ENCODE results near the gene VKORC1.

Gene VKORC1

DNA sequence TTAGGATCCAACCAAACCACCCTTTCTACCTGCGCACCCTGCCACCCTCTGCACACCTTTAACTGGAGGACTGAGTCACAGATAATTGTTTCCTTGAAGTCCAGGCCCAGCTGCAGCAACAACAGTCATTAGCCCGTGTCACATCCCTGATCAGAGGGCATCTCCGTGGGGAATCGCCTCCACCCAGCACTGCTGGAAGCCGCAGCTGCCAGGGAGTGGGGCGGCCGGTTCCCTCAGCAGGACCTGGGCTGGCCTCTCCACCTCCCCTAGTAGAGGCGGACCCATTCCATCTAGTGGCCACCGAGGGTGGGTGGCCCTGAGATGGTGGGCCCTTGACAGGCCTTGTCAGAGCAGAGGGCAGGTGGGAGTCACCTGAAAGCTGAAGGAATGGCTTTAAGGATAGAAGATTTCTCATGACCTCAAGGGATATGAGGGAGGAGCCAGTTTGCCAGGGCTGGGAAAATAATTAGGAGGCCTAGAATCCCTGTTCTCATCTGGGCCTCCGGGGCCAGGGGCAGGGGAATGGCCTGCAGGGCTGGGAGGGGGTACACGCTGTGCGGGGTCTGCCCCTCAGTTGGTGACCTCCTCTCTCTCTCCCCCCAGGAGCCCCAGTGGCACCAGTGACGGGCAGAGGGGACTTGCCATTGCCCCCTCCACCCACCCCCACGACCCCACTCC, 12.1 kb downstream of the VKORC1 start:
- no peak for DNase-seq (ENCODE audit: low read depth in 2 of 2)

DNA sequence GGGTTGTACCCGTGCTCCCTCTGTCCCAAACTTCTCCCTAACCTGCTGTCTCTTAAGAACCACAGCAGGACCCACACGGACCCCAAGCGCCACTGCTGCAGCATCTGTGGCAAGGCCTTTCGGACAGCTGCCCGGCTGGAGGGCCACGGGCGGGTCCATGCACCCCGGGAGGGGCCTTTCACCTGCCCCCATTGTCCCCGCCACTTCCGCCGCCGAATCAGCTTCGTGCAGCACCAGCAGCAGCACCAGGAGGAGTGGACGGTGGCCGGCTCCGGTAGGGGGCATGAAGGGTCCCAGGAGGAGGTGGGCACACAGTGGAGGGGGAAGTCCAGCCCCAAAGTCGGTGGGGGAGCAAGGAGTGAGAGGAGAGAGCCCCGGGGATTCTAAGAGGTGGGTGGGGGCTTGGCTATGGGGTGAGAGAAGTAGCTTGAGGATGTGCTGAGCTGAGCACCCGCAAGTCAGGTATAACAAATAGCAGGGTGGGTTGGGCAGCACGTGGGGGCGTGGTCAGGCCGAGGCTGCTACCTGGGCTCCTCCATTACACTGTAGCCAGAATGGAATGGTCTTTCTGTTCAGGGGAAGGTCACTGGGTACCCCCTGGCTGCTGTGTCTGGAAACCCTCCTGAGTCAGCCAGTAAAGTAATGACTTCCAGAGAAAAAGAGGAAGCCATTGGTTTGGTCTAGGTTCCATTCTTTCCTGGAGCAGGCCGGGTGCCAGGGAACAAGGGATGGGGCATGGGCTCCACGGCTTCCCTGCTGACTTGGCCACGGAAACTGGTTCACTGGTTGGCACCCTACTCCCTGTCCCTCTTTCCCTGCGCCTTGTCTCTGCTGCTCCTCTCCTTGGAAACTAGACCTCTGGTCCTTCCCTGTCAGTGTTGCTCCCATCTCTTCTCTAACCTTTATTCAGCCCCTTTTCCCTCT, 12.9 kb downstream of the VKORC1 start:
- DNase-seq (ENCODE audit: low read depth in 2 of 2) = no peak

DNA sequence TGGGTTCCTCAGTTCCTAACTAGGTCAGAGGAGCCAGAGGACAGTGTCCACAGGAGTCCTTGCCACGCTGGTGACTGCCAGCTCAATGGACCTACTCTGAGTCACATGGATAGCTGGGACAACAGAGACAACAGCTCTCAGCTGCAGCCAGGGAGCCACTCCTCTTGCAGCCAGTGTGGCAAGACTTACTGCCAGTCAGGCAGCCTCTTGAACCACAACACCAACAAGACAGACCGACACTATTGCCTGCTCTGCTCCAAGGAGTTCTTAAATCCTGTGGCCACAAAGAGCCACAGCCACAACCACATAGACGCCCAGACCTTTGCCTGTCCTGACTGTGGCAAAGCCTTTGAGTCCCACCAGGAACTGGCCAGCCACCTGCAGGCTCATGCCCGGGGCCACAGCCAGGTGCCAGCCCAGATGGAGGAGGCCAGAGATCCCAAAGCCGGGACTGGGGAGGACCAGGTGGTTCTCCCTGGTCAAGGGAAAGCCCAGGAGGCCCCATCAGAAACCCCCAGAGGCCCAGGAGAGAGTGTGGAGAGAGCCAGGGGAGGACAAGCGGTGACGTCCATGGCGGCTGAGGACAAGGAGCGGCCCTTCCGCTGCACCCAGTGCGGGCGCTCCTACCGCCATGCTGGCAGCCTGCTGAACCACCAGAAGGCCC, 13.7 kb downstream of the VKORC1 start:
- DNase-seq (ENCODE audit: low read depth in 2 of 2) = no peak

GRCh38 chr16:31080035-31080629, 14.5 kb downstream of the VKORC1 start:
- no peak for DNase-seq (ENCODE audit: low read depth in 2 of 2)

GRCh38 chr16:31079342-31079944, 15.2 kb downstream of the VKORC1 start:
- DNase-seq (ENCODE audit: low read depth in 2 of 2) = no peak

DNA sequence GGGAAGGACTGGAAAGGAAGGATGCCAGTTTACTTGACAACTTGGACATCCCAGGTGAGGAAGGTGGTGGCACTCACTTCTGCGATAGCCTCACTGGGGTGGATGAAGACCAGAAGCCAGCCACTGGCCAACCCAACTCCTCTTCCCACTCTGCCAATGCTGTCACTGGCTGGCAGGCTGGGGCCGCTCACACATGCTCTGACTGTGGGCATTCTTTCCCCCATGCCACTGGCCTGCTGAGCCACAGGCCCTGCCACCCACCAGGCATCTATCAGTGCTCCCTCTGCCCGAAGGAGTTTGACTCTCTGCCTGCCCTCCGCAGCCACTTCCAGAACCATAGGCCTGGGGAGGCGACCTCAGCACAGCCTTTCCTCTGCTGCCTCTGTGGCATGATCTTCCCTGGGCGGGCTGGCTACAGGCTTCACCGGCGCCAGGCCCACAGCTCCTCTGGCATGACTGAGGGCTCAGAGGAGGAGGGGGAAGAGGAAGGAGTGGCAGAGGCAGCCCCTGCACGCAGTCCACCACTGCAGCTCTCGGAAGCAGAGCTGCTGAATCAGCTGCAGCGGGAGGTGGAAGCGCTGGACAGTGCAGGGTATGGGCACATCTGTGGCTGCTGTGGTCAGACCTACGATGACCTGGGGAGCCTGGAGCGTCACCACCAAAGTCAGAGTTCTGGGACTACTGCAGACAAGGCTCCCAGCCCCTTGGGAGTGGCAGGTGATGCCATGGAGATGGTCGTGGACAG, 15.8 kb downstream of the VKORC1 start:
- DNase-seq (ENCODE audit: low read depth in 2 of 2) = no peak

DNA sequence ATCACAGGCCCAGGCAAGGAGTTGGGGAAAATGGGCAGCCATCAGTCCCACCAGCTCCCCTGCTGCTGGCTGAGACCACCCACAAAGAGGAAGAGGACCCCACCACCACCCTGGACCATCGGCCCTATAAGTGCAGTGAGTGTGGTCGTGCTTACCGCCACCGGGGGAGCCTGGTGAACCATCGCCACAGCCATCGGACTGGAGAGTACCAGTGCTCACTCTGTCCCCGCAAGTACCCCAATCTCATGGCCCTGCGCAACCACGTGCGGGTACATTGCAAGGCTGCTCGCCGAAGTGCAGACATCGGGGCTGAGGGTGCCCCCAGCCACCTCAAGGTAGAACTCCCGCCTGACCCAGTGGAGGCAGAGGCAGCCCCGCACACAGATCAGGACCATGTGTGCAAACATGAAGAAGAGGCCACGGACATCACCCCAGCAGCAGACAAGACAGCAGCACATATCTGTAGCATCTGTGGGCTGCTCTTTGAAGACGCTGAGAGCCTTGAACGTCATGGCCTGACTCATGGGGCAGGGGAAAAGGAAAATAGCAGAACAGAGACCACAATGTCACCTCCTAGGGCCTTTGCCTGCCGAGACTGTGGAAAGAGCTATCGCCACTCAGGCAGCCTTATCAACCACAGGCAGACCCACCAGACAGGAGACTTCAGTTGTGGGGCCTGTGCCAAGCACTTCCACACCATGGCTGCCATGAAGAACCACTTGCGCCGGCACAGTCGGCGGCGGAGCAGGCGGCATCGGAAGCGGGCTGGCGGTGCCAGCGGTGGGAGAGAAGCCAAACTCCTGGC, 16.8 kb downstream of the VKORC1 start:
- DNase-seq (ENCODE audit: low read depth in 2 of 2) = no peak

GRCh38 chr16:31077024-31077423, 17.6 kb downstream of the VKORC1 start:
- DNase-seq (ENCODE audit: low read depth in 2 of 2) = no peak

DNA sequence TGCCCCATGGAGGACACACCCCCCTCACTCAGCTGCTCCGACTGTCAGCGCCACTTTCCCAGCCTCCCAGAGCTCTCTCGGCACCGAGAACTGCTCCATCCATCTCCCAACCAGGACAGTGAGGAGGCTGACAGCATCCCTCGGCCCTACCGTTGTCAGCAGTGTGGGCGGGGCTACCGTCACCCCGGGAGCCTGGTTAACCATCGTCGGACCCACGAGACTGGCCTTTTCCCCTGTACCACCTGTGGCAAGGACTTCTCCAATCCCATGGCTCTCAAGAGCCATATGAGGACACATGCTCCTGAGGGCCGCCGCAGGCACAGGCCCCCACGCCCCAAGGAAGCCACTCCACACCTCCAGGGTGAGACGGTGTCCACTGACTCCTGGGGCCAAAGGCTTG, 18.3 kb downstream of the VKORC1 start:
- no peak for DNase-seq (ENCODE audit: low read depth in 2 of 2)

DNA sequence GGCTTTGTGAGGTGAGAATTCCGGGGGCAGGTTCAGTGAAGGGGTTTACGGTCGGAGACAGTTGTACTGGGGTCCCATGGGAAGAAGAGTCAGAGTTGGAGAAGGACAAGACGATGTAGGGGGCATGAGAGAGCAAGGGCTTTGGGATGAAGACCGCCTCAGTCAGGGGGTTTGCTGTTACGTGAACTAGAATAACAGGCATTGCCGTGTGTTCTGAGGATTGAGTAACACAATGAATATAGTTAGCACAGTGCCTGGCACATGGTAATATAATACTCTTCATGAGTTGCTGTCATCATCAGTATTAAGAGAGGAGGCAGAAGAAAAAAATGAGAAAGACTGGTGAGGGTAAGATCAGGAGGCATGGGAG, 19.8 kb downstream of the VKORC1 start:
- no peak for DNase-seq (ENCODE audit: low read depth in 2 of 2)

DNA sequence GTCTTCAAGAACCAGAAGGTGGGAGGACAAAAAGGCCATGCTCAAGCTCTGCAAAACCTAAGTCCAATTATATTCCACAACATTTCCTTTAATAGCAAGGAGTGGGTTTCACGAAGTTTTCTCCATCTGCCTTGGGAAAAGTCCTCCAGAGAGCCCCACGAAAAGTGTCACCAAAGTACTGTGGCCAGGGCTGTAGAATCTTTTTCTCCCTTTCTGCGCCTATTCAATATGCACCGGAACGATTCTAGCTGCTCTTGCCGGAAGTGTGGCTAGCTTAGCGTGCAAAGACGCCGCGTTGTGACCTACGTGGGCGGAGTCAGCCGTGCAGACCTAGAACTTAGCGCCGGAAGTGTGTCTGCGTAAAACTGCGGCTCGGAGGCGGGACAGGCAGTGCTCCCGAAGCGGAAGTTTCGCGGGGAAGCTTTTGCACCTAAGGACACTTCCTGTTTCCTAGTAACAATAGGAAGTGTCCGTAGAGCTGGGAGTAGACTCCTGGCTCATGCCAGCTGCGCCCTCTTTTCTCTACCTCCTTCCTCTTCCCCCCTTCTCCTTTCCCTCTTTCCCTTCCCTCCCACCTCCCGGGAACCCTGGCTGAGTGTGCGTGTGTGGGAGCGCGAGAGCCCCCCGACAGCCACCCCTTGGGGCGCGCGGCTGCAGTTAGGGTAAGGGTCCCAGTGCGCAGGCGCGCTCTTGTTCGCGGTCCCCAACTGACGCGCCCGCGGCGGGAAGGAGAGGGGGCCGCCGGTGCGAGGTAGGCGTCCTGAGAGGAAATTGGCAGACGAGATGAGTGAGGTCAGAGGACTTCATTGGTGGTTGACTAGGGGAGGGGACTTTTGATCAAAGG, 20.4 kb downstream of the VKORC1 start, which contains the start of the genes ZNF646 and ZNF668:
TSS of gene ZNF646 (plus strand) at position 453 of the 844 bp plus-strand sequence. CDS start 1,903 bp downstream, outside the sequence.
TSS of gene ZNF668 (minus strand) at position 271 of the 844 bp plus-strand sequence. CDS start 9,781 bp downstream, outside the sequence.
- peak; percentile 92 to 94 for DNase-seq (ENCODE audit: low read depth in 2 of 2)

GRCh38 chr16:31073142-31073969, 21.2 kb downstream of the VKORC1 start:
- DNase-seq (ENCODE audit: low read depth in 2 of 2) = peak; percentile 68 to 70

DNA sequence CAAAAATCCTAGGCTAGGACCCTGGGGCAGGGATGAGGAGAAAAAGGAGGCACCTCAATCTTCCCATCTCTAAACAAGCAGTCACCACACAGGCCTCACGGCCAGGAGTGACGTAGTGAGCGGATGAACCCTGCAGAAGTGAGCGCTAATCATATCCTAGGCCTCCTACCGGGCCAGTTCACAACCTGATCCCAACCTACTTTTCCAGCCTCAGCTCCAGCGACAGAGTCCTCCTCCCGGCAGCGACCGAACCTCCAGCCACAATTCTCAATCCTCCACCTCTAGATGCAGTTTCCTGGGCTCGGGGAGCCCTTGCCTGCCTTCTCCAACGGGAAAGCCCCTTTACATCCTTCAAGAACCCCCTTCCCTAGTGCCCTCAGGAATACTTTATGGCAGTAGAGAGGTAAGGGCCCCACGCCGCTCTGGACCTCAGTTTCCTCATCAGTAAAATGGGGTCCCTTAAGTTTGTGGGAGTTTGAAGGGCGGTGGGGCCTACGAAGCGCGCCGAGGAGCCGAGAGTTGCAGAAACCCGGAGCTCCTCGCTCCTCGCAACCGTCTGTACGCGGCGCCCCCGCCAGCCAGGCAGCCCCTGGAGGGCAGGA, 22.0 kb downstream of the VKORC1 start:
- DNase-seq (ENCODE audit: low read depth in 2 of 2) = no peak

GRCh38 chr16:31071861-31072260, 22.7 kb downstream of the VKORC1 start:
- DNase-seq (ENCODE audit: low read depth in 2 of 2) = no peak

- no peak for DNase-seq (ENCODE audit: low read depth in 2 of 2)
Observed at GRCh38 chr16:31067342-31067741, 27.3 kb downstream of the VKORC1 start.

DNA sequence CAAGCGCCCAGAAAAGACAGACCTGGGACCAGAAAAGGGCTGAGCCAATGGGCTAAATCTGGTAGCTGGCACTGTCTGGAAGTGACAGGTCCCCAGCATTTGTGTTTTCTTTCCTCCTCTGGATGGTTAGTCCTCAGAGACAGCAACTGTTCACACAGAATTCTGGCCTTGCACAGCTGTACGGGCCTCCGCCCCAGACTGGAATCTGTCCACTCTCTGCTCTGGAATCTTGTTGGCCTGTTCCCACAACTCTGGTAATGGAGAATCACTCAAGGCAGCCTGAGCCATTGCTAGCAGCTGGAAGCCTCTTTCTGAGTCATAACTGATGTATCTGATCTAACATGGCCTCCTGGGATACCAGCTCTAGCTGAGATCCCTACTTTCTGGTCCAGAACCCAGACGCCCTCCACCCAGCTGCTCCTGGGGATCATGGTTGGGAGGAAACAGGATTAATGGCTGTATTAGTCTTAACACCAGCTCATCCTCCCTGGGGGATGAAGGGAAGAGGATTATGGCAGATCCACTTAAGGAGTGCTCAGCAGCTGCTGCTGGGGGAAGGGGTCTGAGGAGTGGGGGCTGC, 29.6 kb downstream of the VKORC1 start:
- no peak for DNase-seq (ENCODE audit: low read depth in 2 of 2)

All from stimulated activated CD8-positive, alpha-beta memory T cell treated with anti-CD3 and anti-CD28 coated beads, Interleukin-7, amount 100 ng/mL, for 1 hour (primary cell).